ENCODE results near the gene OBP2A.

DNA sequence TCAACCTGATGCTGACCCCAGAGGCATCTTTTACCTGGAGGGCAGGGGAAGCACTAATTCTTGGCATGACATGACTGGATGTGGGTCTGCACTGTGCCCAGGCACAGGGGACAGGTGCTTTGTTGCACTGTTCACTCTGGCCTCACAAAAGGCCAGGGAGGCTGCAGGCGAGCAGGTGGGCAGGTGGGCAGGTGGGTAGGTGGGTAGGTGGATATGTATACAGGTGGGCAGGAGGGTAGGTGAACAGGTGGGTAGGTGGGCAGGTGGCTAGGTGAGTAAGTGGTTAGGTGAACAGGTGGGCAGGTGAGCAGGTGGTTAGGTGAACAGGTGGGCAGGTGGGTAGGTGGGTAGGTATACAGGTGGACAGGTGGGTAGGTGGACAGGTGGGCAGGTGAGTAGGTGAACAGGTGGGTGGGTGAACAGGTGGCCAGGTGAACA is 17.1 kb downstream of the OBP2A start:
- no peak for TF ChIP-seq FOXM1 (IDR thresholded peaks at IDR 0.05; ENCODE audit: borderline replicate concordance, low read depth)
- TF ChIP-seq TAF1 (IDR thresholded peaks at IDR 0.05; ENCODE audit: low read depth): no peak
- no peak for TF ChIP-seq YY1 (IDR thresholded peaks at IDR 0.05; ENCODE audit: low read depth)
- TF ChIP-seq EGR1 (IDR thresholded peaks at IDR 0.05): no peak
- TF ChIP-seq EP300 (IDR thresholded peaks at IDR 0.05; ENCODE audit: borderline replicate concordance): no peak
- TF ChIP-seq, protein P1, sequence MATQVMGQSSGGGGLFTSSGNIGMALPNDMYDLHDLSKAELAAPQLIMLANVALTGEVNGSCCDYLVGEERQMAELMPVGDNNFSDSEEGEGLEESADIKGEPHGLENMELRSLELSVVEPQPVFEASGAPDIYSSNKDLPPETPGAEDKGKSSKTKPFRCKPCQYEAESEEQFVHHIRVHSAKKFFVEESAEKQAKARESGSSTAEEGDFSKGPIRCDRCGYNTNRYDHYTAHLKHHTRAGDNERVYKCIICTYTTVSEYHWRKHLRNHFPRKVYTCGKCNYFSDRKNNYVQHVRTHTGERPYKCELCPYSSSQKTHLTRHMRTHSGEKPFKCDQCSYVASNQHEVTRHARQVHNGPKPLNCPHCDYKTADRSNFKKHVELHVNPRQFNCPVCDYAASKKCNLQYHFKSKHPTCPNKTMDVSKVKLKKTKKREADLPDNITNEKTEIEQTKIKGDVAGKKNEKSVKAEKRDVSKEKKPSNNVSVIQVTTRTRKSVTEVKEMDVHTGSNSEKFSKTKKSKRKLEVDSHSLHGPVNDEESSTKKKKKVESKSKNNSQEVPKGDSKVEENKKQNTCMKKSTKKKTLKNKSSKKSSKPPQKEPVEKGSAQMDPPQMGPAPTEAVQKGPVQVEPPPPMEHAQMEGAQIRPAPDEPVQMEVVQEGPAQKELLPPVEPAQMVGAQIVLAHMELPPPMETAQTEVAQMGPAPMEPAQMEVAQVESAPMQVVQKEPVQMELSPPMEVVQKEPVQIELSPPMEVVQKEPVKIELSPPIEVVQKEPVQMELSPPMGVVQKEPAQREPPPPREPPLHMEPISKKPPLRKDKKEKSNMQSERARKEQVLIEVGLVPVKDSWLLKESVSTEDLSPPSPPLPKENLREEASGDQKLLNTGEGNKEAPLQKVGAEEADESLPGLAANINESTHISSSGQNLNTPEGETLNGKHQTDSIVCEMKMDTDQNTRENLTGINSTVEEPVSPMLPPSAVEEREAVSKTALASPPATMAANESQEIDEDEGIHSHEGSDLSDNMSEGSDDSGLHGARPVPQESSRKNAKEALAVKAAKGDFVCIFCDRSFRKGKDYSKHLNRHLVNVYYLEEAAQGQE (IDR thresholded peaks at IDR 0.05; ENCODE audit: low read depth): no peak
- no peak for TF ChIP-seq CEBPB (IDR thresholded peaks at IDR 0.05)
- no peak for TF ChIP-seq RAD21 (IDR thresholded peaks at IDR 0.05; ENCODE audit: low read depth)
- TF ChIP-seq, protein P2, sequence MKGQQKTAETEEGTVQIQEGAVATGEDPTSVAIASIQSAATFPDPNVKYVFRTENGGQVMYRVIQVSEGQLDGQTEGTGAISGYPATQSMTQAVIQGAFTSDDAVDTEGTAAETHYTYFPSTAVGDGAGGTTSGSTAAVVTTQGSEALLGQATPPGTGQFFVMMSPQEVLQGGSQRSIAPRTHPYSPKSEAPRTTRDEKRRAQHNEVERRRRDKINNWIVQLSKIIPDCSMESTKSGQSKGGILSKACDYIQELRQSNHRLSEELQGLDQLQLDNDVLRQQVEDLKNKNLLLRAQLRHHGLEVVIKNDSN (IDR thresholded peaks at IDR 0.05): no peak
- TF ChIP-seq CREB1 (IDR thresholded peaks at IDR 0.05; ENCODE audit: low read depth): no peak
- TF ChIP-seq, protein P3, sequence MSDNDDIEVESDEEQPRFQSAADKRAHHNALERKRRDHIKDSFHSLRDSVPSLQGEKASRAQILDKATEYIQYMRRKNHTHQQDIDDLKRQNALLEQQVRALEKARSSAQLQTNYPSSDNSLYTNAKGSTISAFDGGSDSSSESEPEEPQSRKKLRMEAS (IDR thresholded peaks at IDR 0.05): no peak
